Osteoblast (primary cell): ENCODE results near the gene ZNF311. TPM values are rescaled to one million over a fixed set of nuclear protein-coding genes. Genes with fewer than 3 reads are reported as not detected.
A peak's percentile ranks its signal among the peaks of the same experiment; 100 is the strongest.

Experiments
- DNase-seq: peaks from one replicate; pipeline ENCODE4 v3.0.0; 2011; ENCODE audit warnings: low spot score, mixed read lengths; ENCODE audit not compliant: insufficient read length; ENCODE audit errors: missing footprints
- H2AFZ ChIP-seq: 2 replicates; pipeline ENCODE4 v1.6.0; 2011; ENCODE audit warnings: mild to moderate bottlenecking, low read length
- H3K27ac ChIP-seq: 2 replicates; pipeline ENCODE4 v1.5.1; 2011; ENCODE audit warnings: mild to moderate bottlenecking, low read depth, low read length, moderate library complexity
- H3K27me3 ChIP-seq: 2 replicates; pipeline ENCODE4 v1.6.0; 2012; ENCODE audit warnings: mild to moderate bottlenecking, control low read depth, inconsistent platforms, low read length, moderate library complexity; ENCODE audit not compliant: insufficient read depth
- H3K36me3 ChIP-seq: 2 replicates; pipeline ENCODE4 v1.5.1; 2011; ENCODE audit warnings: mild to moderate bottlenecking, low read length, control low read depth, moderate library complexity; ENCODE audit not compliant: insufficient read depth
- H3K4me1 ChIP-seq: 2 replicates; pipeline ENCODE4 v1.5.1; 2011; ENCODE audit warnings: mild to moderate bottlenecking, low read length, control low read depth, moderate library complexity; ENCODE audit not compliant: insufficient read depth
- H3K4me2 ChIP-seq: 2 replicates; pipeline ENCODE4 v1.6.0; 2011; ENCODE audit warnings: mild to moderate bottlenecking, low read length; ENCODE audit not compliant: insufficient read depth
- H3K4me3 ChIP-seq: fragments of 200-600 bp; sonication (generic); 3 replicates; pipeline ENCODE4 v1.5.1; 2012; ENCODE audit warnings: mild to moderate bottlenecking, low read length, inconsistent platforms; ENCODE audit not compliant: insufficient read depth
- H3K79me2 ChIP-seq: 2 replicates; pipeline ENCODE4 v1.6.0; 2012; ENCODE audit warnings: mild to moderate bottlenecking, low read length, control low read depth, inconsistent platforms; ENCODE audit not compliant: insufficient read depth
- H3K9me3 ChIP-seq: 2 replicates; pipeline ENCODE4 v1.5.1; 2011; ENCODE audit warnings: low read depth, low read length, control low read depth
- H4K20me1 ChIP-seq: 2 replicates; pipeline ENCODE4 v1.6.0; 2012; ENCODE audit warnings: mild to moderate bottlenecking, low read length, control low read depth; ENCODE audit not compliant: insufficient read depth
- total RNA-seq: library from RNA; depleted of rRNA; stranded (reverse); fragments of >200 nt; gene quantifications from 2 replicates; pipeline ENCODE4 v1.2.3, GENCODE V29; 2012
- TF ChIP-seq, protein P1 (sequence below): IDR thresholded peaks from 2 replicates; pipeline ENCODE4 v1.5.1; 2011; ENCODE audit warnings: mild to moderate bottlenecking, low read depth, low read length, moderate library complexity; ENCODE audit errors: extremely low read depth

The ZNF311 gene
- total RNA-seq, 1 donor: 1.1 TPM

DNA sequence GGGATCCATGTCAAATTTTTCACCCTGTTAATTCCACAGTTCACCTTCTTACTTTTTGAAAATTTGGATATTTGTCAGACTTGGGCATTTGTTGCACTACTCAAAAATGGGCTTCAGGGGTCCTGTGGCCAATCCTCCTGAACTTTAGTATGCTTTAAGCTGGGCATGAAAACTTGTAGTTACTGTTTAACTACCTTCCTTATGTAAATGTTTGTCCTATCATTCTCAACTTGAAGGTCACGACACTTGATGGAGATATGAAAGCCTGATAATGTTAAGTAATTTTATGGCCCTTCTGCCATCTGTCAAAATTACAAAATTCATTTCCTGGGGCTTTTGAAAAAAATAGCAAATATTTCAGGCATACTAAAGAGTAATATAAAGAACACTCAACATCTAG is 4.2 kb upstream of the ZNF311 start:
- no peak for DNase-seq
- Histone ChIP-seq H3K4me1 (no peaks in the 10 kb centered on the region), H3K4me3 (no peak overlapping the region), H3K27ac (no peak overlapping the region), H2AFZ (no peak overlapping the region), H4K20me1 (no peaks in the 10 kb centered on the region), H3K9me3 (no peaks in the 10 kb centered on the region), H3K4me2 (no peak overlapping the region), H3K36me3 (no peaks in the 10 kb centered on the region), H3K79me2 (no peaks in the 10 kb centered on the region), H3K27me3 (no peaks in the 10 kb centered on the region)
- TF ChIP-seq, protein P1, sequence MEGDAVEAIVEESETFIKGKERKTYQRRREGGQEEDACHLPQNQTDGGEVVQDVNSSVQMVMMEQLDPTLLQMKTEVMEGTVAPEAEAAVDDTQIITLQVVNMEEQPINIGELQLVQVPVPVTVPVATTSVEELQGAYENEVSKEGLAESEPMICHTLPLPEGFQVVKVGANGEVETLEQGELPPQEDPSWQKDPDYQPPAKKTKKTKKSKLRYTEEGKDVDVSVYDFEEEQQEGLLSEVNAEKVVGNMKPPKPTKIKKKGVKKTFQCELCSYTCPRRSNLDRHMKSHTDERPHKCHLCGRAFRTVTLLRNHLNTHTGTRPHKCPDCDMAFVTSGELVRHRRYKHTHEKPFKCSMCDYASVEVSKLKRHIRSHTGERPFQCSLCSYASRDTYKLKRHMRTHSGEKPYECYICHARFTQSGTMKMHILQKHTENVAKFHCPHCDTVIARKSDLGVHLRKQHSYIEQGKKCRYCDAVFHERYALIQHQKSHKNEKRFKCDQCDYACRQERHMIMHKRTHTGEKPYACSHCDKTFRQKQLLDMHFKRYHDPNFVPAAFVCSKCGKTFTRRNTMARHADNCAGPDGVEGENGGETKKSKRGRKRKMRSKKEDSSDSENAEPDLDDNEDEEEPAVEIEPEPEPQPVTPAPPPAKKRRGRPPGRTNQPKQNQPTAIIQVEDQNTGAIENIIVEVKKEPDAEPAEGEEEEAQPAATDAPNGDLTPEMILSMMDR: no peak

DNA sequence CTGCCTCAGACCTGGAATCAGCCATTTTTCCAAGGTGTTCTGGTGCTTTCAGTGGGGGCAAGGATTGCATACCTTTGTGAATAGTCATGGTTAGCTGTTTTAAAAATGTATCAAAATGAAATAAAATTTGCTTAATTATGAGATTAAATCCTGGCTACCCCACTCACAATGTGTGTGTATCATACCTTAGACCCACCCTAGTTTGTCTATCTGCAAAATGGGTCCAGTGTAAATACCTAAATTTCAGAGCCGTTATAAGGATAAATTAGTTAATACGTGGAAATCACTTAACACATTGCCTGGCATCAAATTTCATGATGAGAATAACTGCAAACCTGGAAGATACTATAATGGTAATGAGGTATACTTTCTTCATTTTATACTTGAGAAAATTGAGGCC is 3.0 kb upstream of the ZNF311 start:
- Histone ChIP-seq H3K36me3 (no peaks in the 10 kb centered on the region), H3K79me2 (no peaks in the 10 kb centered on the region), H3K27ac (no peak overlapping the region), H2AFZ (no peak overlapping the region), H3K27me3 (no peaks in the 10 kb centered on the region), H3K4me2 (no peak overlapping the region), H3K9me3 (no peaks in the 10 kb centered on the region), H3K4me1 (no peaks in the 10 kb centered on the region), H4K20me1 (no peaks in the 10 kb centered on the region), H3K4me3 (no peak overlapping the region)
- no peak for DNase-seq
- TF ChIP-seq, protein P1: no peak

DNA sequence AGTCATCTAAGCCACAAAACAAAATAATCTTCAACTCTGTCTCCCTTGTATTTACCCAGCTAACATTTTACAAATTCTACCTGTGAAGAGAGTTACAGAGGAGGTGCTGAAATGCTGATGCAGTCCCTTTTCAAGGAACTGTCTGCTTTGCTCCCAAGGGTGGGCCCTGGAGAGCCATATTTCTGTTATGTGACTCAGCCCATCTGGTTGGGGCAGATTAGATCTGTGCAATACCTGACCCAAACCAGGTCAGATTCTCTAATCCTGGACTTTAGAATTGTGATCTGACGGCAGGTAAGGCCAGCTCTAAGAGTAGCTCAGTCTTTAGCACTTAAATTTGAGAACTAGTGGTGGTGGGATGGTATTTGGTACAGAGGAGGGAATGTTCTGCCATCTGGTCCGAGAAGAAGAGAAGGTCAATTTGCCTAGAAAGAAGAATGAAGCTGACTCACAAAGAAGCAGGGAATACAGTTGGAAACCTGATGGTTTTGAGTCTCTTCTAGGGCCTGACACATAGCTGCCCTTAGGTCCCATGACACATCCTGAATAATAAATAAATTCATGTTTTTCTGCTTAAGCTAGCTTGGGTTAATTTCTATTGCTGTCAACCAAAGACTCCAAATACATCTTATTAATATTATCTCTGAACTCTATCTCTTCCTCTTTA is 8.1 kb downstream of the ZNF311 start:
- H4K20me1 ChIP-seq: no peaks in the 10 kb centered on the region
- no peak for DNase-seq

DNA sequence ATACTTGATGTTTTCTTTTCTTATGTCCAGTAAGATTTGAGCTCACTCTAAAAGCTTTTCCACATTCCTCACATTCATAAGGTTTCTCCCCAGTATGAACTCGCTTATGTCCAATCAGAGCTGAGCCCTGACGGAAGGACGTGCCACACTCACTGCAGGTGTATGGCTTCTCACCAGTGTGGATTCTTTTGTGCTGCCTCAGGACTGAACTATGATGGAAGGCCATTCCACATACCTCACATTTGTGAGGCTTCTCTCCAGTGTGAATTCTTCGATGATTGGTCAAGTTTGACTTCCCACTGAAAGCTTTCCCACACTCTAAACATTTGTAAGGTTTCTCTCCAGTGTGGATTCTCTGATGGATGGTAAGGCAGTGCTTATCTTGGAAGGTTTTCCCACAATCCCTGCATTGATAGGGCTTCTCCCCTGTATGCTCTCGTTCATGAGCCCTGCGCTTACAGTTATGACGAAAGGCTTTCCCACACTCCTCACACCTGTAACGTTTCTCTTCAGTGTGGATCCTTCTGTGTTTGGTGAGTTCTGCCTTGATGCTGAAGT is 9.9 kb downstream of the ZNF311 start:
- Histone ChIP-seq H3K4me2 (no peak overlapping the region), H3K27ac (no peak overlapping the region), H3K4me3 (no peak overlapping the region), H3K9me3 (peaks cover 8% of the 10 kb centered on the region), H3K36me3 (no peaks in the 10 kb centered on the region), H3K4me1 (no peaks in the 10 kb centered on the region), H3K27me3 (no peaks in the 10 kb centered on the region), H4K20me1 (no peaks in the 10 kb centered on the region), H2AFZ (no peak overlapping the region), H3K79me2 (no peaks in the 10 kb centered on the region)
- DNase-seq: peak; percentile 35
- TF ChIP-seq, protein P1: no peak

More for the DNA sequence above, 8.1 kb downstream of the ZNF311 start:
- Histone ChIP-seq H3K4me1 (no peaks in the 10 kb centered on the region), H3K27ac (no peak overlapping the region), H3K9me3 (peaks cover 8% of the 10 kb centered on the region), H3K79me2 (no peaks in the 10 kb centered on the region), H3K27me3 (no peaks in the 10 kb centered on the region), H3K4me3 (no peak overlapping the region), H2AFZ (no peak overlapping the region), H3K4me2 (no peak overlapping the region), H3K36me3 (no peaks in the 10 kb centered on the region)
- TF ChIP-seq, protein P1: no peak
